ENCODE data around the gene RAMP3.

The RAMP3 gene

DNA sequence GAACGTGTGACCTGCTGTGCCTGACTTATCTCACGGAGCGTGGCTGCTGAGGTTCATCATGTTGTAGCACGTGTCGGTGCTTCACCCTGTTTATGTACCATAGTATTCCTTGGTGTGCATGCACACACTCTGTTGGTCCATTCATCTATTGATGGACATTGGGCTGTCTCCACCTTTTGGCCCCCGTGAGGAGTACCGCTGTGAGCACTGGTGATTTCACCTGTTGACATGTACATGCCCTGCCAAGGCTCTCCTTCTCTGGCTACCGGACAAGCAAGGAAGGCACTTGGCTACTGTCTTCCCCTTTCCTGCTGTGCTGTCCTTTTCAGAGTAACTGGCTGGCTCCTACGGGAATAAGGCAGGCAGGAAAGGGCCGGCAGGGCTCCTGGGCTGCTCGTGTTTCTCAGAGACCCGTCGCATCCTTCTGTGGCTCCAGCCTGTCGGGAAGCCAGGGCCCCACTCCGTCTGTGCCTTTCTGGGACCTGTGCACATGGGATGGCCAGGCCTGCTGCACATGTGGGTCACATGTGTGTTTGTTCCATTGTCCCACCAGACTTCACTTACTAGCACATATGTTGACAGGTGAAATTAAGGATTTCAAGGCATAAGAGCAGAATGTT, 28.3 kb upstream of the RAMP3 start:
- no peak overlapping the region for H3K4me3 ChIP-seq (ENCODE audit: low read length, poor library complexity, severe bottlenecking)
- H3K79me2 ChIP-seq (ENCODE audit: insufficient read depth, low read length): no peaks in the 10 kb centered on the region
- no peak overlapping the region for H2AFZ ChIP-seq (ENCODE audit: low read length)
- TF ChIP-seq, protein P1, sequence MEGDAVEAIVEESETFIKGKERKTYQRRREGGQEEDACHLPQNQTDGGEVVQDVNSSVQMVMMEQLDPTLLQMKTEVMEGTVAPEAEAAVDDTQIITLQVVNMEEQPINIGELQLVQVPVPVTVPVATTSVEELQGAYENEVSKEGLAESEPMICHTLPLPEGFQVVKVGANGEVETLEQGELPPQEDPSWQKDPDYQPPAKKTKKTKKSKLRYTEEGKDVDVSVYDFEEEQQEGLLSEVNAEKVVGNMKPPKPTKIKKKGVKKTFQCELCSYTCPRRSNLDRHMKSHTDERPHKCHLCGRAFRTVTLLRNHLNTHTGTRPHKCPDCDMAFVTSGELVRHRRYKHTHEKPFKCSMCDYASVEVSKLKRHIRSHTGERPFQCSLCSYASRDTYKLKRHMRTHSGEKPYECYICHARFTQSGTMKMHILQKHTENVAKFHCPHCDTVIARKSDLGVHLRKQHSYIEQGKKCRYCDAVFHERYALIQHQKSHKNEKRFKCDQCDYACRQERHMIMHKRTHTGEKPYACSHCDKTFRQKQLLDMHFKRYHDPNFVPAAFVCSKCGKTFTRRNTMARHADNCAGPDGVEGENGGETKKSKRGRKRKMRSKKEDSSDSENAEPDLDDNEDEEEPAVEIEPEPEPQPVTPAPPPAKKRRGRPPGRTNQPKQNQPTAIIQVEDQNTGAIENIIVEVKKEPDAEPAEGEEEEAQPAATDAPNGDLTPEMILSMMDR (conservative IDR thresholded peaks at IDR 0.05; ENCODE audit: low read length): 0 out of 2 replicates have a peak, but pooled peaks have one; percentile 8
- no peak for TF ChIP-seq EZH2phosphoT487 (IDR thresholded peaks at IDR 0.05; ENCODE audit: borderline replicate concordance)
- no peak overlapping the region for H3K9ac ChIP-seq (ENCODE audit: low read depth, low read length, poor library complexity, severe bottlenecking)
- H3K27me3 ChIP-seq (ENCODE audit: insufficient read depth, low read length, poor library complexity, severe bottlenecking): no peaks in the 10 kb centered on the region
- no peaks in the 10 kb centered on the region for H3F3A ChIP-seq (ENCODE audit: low read depth)
- no peaks in the 10 kb centered on the region for H3K36me3 ChIP-seq (ENCODE audit: insufficient read depth, low read length)
- no peaks in the 10 kb centered on the region for H3K9me2 ChIP-seq (replicated peaks; ENCODE audit: low read depth, low read length)
- no peak overlapping the region for H3K4me2 ChIP-seq (ENCODE audit: low read depth, low read length, poor library complexity, severe bottlenecking)
- no peaks in the 10 kb centered on the region for H3K4me1 ChIP-seq (ENCODE audit: insufficient read depth, low read length, poor library complexity, severe bottlenecking)
- no peaks in the 10 kb centered on the region for H3K9me3 ChIP-seq (ENCODE audit: insufficient read depth, low read depth, low read length)
- H4K20me1 ChIP-seq (ENCODE audit: insufficient read depth, low read length, poor library complexity, severe bottlenecking): no peaks in the 10 kb centered on the region

DNA sequence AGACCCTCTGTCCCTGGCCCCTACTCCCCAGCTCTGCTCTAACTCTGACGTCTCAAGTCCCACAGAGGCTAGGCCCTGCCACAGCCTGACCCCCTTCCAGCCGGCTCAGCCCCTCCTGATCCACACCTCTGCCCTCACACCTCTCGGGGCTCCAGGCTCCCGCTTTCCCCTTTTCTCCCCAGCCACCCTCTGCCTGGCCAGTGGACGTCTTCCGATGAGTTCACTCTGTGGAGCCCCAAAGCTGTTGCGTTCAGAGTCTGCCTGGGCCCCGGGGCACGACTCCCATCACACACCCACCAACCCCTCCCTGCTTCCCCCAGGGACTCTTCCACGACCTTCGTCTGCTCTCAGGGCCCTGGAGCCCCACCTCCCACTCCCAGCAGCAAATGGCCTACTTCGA, 27.7 kb upstream of the RAMP3 start:
- H2AFZ ChIP-seq (ENCODE audit: low read length): no peak overlapping the region
- H3K4me3 ChIP-seq (ENCODE audit: low read length, poor library complexity, severe bottlenecking): no peak overlapping the region
- no peak for TF ChIP-seq EZH2phosphoT487 (IDR thresholded peaks at IDR 0.05; ENCODE audit: borderline replicate concordance)
- TF ChIP-seq, protein P1 (conservative IDR thresholded peaks at IDR 0.05; ENCODE audit: low read length): no peak
- no peaks in the 10 kb centered on the region for H3K27me3 ChIP-seq (ENCODE audit: insufficient read depth, low read length, poor library complexity, severe bottlenecking)
- H3K79me2 ChIP-seq (ENCODE audit: insufficient read depth, low read length): no peaks in the 10 kb centered on the region
- H3F3A ChIP-seq (ENCODE audit: low read depth): no peaks in the 10 kb centered on the region
- H3K4me1 ChIP-seq (ENCODE audit: insufficient read depth, low read length, poor library complexity, severe bottlenecking): no peaks in the 10 kb centered on the region
- H4K20me1 ChIP-seq (ENCODE audit: insufficient read depth, low read length, poor library complexity, severe bottlenecking): no peaks in the 10 kb centered on the region
- no peaks in the 10 kb centered on the region for H3K36me3 ChIP-seq (ENCODE audit: insufficient read depth, low read length)
- no peaks in the 10 kb centered on the region for H3K9me2 ChIP-seq (replicated peaks; ENCODE audit: low read depth, low read length)
- no peak overlapping the region for H3K9ac ChIP-seq (ENCODE audit: low read depth, low read length, poor library complexity, severe bottlenecking)
- H3K4me2 ChIP-seq (ENCODE audit: low read depth, low read length, poor library complexity, severe bottlenecking): no peak overlapping the region
- H3K9me3 ChIP-seq (ENCODE audit: insufficient read depth, low read depth, low read length): no peaks in the 10 kb centered on the region

DNA sequence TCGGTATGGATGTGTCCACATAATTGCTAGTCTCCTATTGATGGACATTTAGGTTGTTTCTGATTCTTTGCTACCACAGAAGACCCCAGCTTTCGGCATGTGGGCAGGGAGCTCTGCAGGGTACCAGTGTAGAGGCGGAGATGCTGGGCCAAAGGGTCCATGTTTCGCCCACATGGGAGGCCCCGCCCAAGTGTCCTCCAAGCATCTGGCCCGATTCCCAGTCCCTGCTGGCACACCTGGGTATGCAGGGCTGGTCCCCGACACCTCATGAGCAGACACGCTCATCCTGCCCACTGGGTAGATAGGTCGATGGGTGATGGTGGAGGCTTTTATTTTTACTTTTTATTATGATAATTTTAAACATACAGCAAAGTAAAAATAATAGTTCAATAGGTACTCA, 26.7 kb upstream of the RAMP3 start:
- Histone ChIP-seq H3K27me3 (ENCODE audit: insufficient read depth, low read length, poor library complexity, severe bottlenecking) (no peaks in the 10 kb centered on the region), H3K36me3 (ENCODE audit: insufficient read depth, low read length) (no peaks in the 10 kb centered on the region), H3K9me3 (ENCODE audit: insufficient read depth, low read depth, low read length) (no peaks in the 10 kb centered on the region), H4K20me1 (ENCODE audit: insufficient read depth, low read length, poor library complexity, severe bottlenecking) (no peaks in the 10 kb centered on the region), H2AFZ (ENCODE audit: low read length) (no peak overlapping the region), H3F3A (ENCODE audit: low read depth) (no peaks in the 10 kb centered on the region), H3K4me2 (ENCODE audit: low read depth, low read length, poor library complexity, severe bottlenecking) (no peak overlapping the region), H3K4me3 (ENCODE audit: low read length, poor library complexity, severe bottlenecking) (no peak overlapping the region), H3K4me1 (ENCODE audit: insufficient read depth, low read length, poor library complexity, severe bottlenecking) (peaks cover 2% of the 10 kb centered on the region), H3K79me2 (ENCODE audit: insufficient read depth, low read length) (no peaks in the 10 kb centered on the region), H3K9ac (ENCODE audit: low read depth, low read length, poor library complexity, severe bottlenecking) (no peak overlapping the region), H3K9me2 (replicated peaks; ENCODE audit: low read depth, low read length) (no peaks in the 10 kb centered on the region)
- no peak for TF ChIP-seq EZH2phosphoT487 (IDR thresholded peaks at IDR 0.05; ENCODE audit: borderline replicate concordance)
- TF ChIP-seq, protein P1 (conservative IDR thresholded peaks at IDR 0.05; ENCODE audit: low read length): no peak

Data from Loucy (cell line).